Memory B cell (primary cell): ENCODE measurements around the gene MYADM.
"Not testable (repeated sequence)": the region's sequence is repeated elsewhere in the genome, so short reads cannot be mapped to it uniquely, and the experiment has no call there.

Source experiments
- ATAC-seq: fragments of 150-1000 bp; cut with Tn5 transposase; 2 replicates; pipeline ENCODE4 v1.10.0; 2021; ENCODE audit warnings: low read depth, mild to moderate bottlenecking, moderate library complexity
- DNase-seq, 2 donors: peaks; one replicate each; pipeline ENCODE4 v3.0.0; 2022; ENCODE audit warnings: low spot score in 2 of 2
- H3K27ac Mint-ChIP-seq: one replicate; pipeline ENCODE4 v1.8.0; 2022; ENCODE audit warnings: mild to moderate bottlenecking, moderate library complexity, mixed read lengths
- H3K27me3 Mint-ChIP-seq: one replicate; pipeline ENCODE4 v1.8.0; 2022; ENCODE audit warnings: mixed read lengths
- H3K36me3 Mint-ChIP-seq: one replicate; pipeline ENCODE4 v1.8.0; 2022; ENCODE audit warnings: mild to moderate bottlenecking, mixed read lengths
- H3K4me1 Mint-ChIP-seq: one replicate; pipeline ENCODE4 v1.8.0; 2022; ENCODE audit warnings: mixed read lengths
- H3K4me3 Mint-ChIP-seq: one replicate; pipeline ENCODE4 v1.8.0; 2022; ENCODE audit warnings: mild to moderate bottlenecking, moderate library complexity, mixed read lengths
- H3K9me3 Mint-ChIP-seq: one replicate; pipeline ENCODE4 v1.8.0; 2022; ENCODE audit warnings: mixed read lengths

The MYADM gene, protein sequence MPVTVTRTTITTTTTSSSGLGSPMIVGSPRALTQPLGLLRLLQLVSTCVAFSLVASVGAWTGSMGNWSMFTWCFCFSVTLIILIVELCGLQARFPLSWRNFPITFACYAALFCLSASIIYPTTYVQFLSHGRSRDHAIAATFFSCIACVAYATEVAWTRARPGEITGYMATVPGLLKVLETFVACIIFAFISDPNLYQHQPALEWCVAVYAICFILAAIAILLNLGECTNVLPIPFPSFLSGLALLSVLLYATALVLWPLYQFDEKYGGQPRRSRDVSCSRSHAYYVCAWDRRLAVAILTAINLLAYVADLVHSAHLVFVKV

GRCh38 chr19:53867225-53868090 lies at the start of gene MYADM:
TSS of gene MYADM (plus strand) at chr19:53867883. CDS start at chr19:53873530, 5,647 bp downstream.
- peak; percentile 72 for ATAC-seq
- H3K36me3 Mint-ChIP-seq = peaks cover 2% of the 10 kb centered on the region

GRCh38 chr19:53818756-53819155 lies 48.9 kb upstream of the MYADM start:
- no peak for ATAC-seq
- no peak for DNase-seq

More at GRCh38 chr19:53867225-53868090, at the start of gene MYADM:
- H3K4me1 Mint-ChIP-seq = peaks cover 15% of the 10 kb centered on the region
- peak; percentile 87 to 95 for DNase-seq
- peak within 1 kb of the TSS; percentile 96 for H3K27ac Mint-ChIP-seq
- H3K27me3 Mint-ChIP-seq = peaks cover 8% of the 10 kb centered on the region
- H3K4me3 Mint-ChIP-seq = peak within 1 kb of the TSS; percentile 87
- no peaks in the 10 kb centered on the region for H3K9me3 Mint-ChIP-seq

DNA sequence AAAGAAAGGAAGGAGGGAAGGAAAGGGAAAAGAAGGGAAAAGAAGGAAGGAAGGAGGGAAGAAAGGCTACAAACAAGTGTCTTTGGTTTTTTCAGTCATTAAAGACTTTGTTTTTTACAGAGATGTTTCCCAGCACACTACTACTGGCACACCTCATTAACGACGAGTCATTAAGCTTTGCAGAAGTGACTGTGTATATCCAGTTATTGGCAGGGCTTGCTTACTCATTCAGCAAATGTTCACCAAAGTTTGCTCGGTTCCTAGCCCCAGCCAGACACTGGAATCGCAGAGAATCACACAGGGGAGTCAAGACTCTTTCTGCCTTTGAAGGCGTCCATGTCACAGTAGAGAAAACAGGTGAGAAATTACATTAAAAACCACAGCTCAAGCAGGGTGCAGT lies 47.8 kb upstream of the MYADM start:
- Mint-ChIP-seq H3K4me1 (no peaks in the 10 kb centered on the region), H3K27me3 (peaks cover 3% of the 10 kb centered on the region), H3K27ac (no peak overlapping the region), H3K36me3 (peaks cover 2% of the 10 kb centered on the region), H3K9me3 (peaks cover 4% of the 10 kb centered on the region), H3K4me3 (no peak overlapping the region)
- DNase-seq (no peak), ATAC-seq (no peak)

More at GRCh38 chr19:53818756-53819155, 48.9 kb upstream of the MYADM start:
- Mint-ChIP-seq H3K4me1 (no peaks in the 10 kb centered on the region), H3K27ac (no peak overlapping the region), H3K9me3 (peaks cover 2% of the 10 kb centered on the region), H3K4me3 (no peak overlapping the region), H3K27me3 (peaks cover under 1% of the 10 kb centered on the region), H3K36me3 (peaks cover 2% of the 10 kb centered on the region)

DNA sequence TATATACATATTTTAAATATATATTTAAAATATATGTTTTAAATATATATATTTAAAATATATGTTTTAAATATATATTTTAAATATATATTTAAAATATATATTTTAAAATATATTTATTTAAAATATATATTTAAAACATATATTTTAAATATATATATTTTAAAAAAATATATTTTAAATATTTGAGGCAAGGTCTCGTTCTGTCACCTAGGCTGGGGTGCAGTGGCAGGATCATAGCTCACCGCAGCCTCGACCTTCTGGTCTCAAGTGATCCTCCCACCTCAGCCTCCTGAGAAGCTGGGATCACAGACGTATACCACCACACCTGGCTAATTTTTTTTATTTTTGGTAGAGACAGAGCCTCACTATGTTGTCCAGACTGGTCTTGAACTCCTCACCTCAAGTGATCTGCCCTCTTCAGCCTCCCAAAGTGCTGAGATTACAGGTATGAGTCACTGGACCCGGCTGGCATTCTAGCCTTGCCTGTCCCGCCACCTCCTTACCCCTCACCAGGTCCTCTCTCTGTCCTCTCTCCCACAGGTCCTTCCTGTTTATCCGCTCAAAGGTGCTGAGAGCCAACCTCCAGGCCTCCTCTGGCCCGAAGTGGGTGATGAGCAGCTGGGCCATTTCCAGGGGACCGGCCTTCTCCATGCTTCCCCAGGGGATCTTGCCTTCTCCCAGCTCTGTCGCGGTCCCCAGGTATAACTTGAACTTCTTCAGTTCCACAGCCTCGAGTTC lies 44.1 kb upstream of the MYADM start:
- ATAC-seq = no peak
- Mint-ChIP-seq H3K4me3 (no peak overlapping the region), H3K27me3 (peaks cover 9% of the 10 kb centered on the region), H3K36me3 (peaks cover 2% of the 10 kb centered on the region), H3K27ac (no peak overlapping the region), H3K9me3 (peaks cover 5% of the 10 kb centered on the region), H3K4me1 (no peaks in the 10 kb centered on the region)
- no peak for DNase-seq

DNA sequence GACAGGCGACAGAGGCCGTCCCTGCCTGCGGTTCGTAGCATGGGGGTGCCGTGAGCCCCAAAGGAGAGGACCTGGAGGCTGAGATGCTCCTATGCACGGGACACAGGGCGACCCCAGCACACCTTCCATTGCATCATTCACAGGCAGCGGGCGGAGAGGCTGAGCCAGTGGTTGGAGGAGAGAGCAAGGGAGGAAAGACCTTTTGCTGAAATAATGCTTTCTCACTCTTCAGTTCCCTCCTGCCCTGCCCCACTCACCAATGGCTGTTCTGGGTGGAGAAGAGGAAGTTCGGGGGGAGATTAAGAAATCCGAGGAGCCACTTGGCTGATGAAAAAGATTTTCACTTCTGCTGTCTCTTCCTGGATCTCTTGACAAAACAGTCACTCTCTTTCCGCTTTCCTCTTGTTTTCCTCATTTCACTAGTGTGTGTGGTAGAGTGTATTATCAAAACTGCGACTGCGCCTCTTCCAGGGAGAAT lies 43.5 kb upstream of the MYADM start, which contains the start of gene NLRP12:
NLRP12 (minus strand) TSS at position 181 of the 478 bp plus-strand sequence; CDS start at position 41, 140 bp downstream.
- Mint-ChIP-seq H3K36me3 (peaks cover 2% of the 10 kb centered on the region), H3K27me3 (peaks cover 9% of the 10 kb centered on the region), H3K4me1 (no peaks in the 10 kb centered on the region), H3K27ac (no peak within 1 kb of the TSS), H3K9me3 (peaks cover 7% of the 10 kb centered on the region), H3K4me3 (no peak within 1 kb of the TSS)
- no peak for DNase-seq
- ATAC-seq = no peak

DNA sequence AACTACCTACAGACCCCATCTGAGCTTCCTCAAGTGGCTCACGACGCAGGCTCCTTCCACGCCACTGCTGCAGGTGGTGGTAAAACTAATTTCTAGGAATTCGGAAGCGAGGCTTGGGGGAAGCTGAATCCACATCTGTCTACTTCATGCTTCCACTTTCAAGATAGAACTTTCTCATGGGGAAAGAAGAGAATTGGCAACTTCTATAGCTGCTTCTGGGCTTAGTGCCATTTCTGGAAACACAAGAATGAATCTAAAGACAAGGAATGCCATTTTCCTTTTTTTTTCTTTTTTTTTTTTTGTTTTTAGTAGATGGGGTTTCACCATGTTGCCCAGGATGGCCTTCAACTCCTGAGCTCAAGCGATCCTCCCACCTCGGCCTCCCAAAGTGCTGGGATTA lies 40.8 kb upstream of the MYADM start:
- Mint-ChIP-seq H3K9me3 (peaks cover 5% of the 10 kb centered on the region), H3K36me3 (no peaks in the 10 kb centered on the region), H3K4me3 (no peak overlapping the region), H3K27ac (no peak overlapping the region), H3K27me3 (peaks cover 9% of the 10 kb centered on the region), H3K4me1 (no peaks in the 10 kb centered on the region)
- ATAC-seq = no peak
- DNase-seq = no peak

DNA sequence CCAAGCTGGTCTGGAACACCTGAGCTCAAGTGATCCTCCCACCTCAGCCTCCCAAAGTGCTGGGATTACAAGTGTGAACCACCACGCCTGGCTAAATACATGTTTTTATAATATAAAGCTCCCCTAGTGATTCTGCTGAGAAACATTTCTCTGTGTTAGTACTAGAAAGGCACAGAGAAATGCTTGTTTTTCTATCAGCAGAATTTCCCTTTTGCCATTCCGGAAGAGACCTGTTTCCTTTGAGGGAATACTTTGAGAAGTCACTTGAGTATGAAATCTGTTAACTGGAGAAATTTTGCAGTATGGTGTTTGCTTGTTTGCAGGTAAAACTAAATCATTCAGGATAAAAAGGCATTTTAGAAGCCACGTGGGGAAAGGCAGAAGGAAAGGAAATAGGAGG lies 39.2 kb upstream of the MYADM start:
- DNase-seq (no peak), ATAC-seq (no peak)
- H3K4me1 Mint-ChIP-seq = no peaks in the 10 kb centered on the region
- H3K27me3 Mint-ChIP-seq = peaks cover 13% of the 10 kb centered on the region
- H3K27ac Mint-ChIP-seq = no peak overlapping the region
- H3K4me3 Mint-ChIP-seq = no peak overlapping the region
- H3K36me3 Mint-ChIP-seq = no peaks in the 10 kb centered on the region
- peaks cover 7% of the 10 kb centered on the region for H3K9me3 Mint-ChIP-seq

- not testable (repeated sequence) for H3K4me1 Mint-ChIP-seq, H3K27ac Mint-ChIP-seq, H3K4me3 Mint-ChIP-seq, H3K9me3 Mint-ChIP-seq, ATAC-seq, DNase-seq, H3K36me3 Mint-ChIP-seq
- H3K27me3 Mint-ChIP-seq = peaks cover 11% of the 10 kb centered on the region
Observed at GRCh38 chr19:53832861-53833260, 34.8 kb upstream of the MYADM start.

- not testable (repeated sequence) for ATAC-seq, H3K4me3 Mint-ChIP-seq, DNase-seq, H3K36me3 Mint-ChIP-seq, H3K9me3 Mint-ChIP-seq, H3K27me3 Mint-ChIP-seq, H3K27ac Mint-ChIP-seq, H3K4me1 Mint-ChIP-seq
Observed at GRCh38 chr19:53838446-53838845, 29.2 kb upstream of the MYADM start.

DNA sequence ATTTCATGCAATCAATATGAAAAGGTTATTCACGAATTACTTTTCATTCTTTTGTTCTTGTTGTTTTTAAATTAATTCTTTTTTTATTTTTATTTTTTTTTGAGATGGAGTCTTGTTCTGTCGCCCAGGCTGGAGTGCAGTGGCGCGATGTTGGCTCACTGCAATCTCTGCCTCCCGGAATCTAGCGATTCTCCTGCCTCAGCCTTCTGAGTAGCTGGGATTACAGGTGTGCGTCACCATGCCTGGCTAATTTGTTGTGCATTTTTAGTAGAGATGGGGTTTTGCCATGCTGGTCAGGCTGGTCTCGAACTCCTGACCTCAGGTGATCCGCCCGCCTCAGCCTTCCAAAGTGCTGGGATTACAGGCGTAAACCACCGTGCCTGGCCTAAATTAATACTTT lies 27.4 kb upstream of the MYADM start:
- H3K36me3 Mint-ChIP-seq, H3K9me3 Mint-ChIP-seq, H3K4me1 Mint-ChIP-seq, H3K27ac Mint-ChIP-seq, H3K27me3 Mint-ChIP-seq, ATAC-seq, H3K4me3 Mint-ChIP-seq, DNase-seq: not testable (repeated sequence)

GRCh38 chr19:53840914-53841313 lies 26.8 kb upstream of the MYADM start:
- DNase-seq, H3K27ac Mint-ChIP-seq, H3K36me3 Mint-ChIP-seq: not testable (repeated sequence)

GRCh38 chr19:53844849-53845246 lies 22.8 kb upstream of the MYADM start:
- Mint-ChIP-seq H3K27ac (no peak overlapping the region), H3K9me3 (peaks cover 2% of the 10 kb centered on the region), H3K27me3 (peaks cover 6% of the 10 kb centered on the region), H3K4me3 (no peak overlapping the region), H3K36me3 (peaks cover 3% of the 10 kb centered on the region), H3K4me1 (peaks cover 2% of the 10 kb centered on the region)
- no peak for DNase-seq
- ATAC-seq = no peak

More at GRCh38 chr19:53840914-53841313, 26.8 kb upstream of the MYADM start:
- H3K27me3 Mint-ChIP-seq, H3K4me3 Mint-ChIP-seq, H3K9me3 Mint-ChIP-seq, H3K4me1 Mint-ChIP-seq, ATAC-seq: not testable (repeated sequence)

GRCh38 chr19:53847555-53847954 lies 20.1 kb upstream of the MYADM start:
- ATAC-seq (no peak), DNase-seq (no peak)

More at GRCh38 chr19:53847555-53847954, 20.1 kb upstream of the MYADM start:
- no peak overlapping the region for H3K27ac Mint-ChIP-seq
- H3K4me3 Mint-ChIP-seq = no peak overlapping the region
- peaks cover 3% of the 10 kb centered on the region for H3K9me3 Mint-ChIP-seq
- H3K36me3 Mint-ChIP-seq = peaks cover 3% of the 10 kb centered on the region
- H3K4me1 Mint-ChIP-seq = peaks cover 9% of the 10 kb centered on the region
- peaks cover 9% of the 10 kb centered on the region for H3K27me3 Mint-ChIP-seq
